ENCODE data around the gene IL1RAPL1.

IL1RAPL1 gene

GRCh38 chrX:28675173-28675572, 87.9 kb downstream of the IL1RAPL1 start:
- no peak overlapping the region for H3K4me3 ChIP-seq (ENCODE audit: low read depth, low read length)
- TF ChIP-seq CTCF (IDR thresholded peaks at IDR 0.05; ENCODE audit: low read depth, low read length) = no peak
- no peak for DNase-seq (ENCODE audit: low read depth, low spot score)
- in situ Hi-C loops (cut with HindIII; ENCODE audit: low sequenced_read_pairs) = no loop called here

GRCh38 chrX:28693101-28693500, 105.9 kb downstream of the IL1RAPL1 start:
- no peak for DNase-seq (ENCODE audit: low read depth, low spot score)
- TF ChIP-seq CTCF (IDR thresholded peaks at IDR 0.05; ENCODE audit: low read depth, low read length) = no peak
- H3K4me3 ChIP-seq (ENCODE audit: low read depth, low read length) = no peak overlapping the region
- in situ Hi-C loops (cut with HindIII; ENCODE audit: low sequenced_read_pairs) = no loop called here

GRCh38 chrX:28697732-28698131, 110.5 kb downstream of the IL1RAPL1 start:
- no peak for DNase-seq (ENCODE audit: low read depth, low spot score)
- no peak for TF ChIP-seq CTCF (IDR thresholded peaks at IDR 0.05; ENCODE audit: low read depth, low read length)
- no peak overlapping the region for H3K4me3 ChIP-seq (ENCODE audit: low read depth, low read length)
- in situ Hi-C loops (cut with HindIII; ENCODE audit: low sequenced_read_pairs) = no loop called here

GRCh38 chrX:28701222-28701621, 114.0 kb downstream of the IL1RAPL1 start:
- in situ Hi-C loops (cut with HindIII; ENCODE audit: low sequenced_read_pairs) = no loop called here
- TF ChIP-seq CTCF (IDR thresholded peaks at IDR 0.05; ENCODE audit: low read depth, low read length) = peak; percentile 18
- no peak overlapping the region for H3K4me3 ChIP-seq (ENCODE audit: low read depth, low read length)
- DNase-seq (ENCODE audit: low read depth, low spot score) = no peak

- DNase-seq (ENCODE audit: low read depth, low spot score) = no peak
- in situ Hi-C loops (cut with HindIII; ENCODE audit: low sequenced_read_pairs) = no loop called here
- TF ChIP-seq CTCF (IDR thresholded peaks at IDR 0.05; ENCODE audit: low read depth, low read length) = no peak
- H3K4me3 ChIP-seq (ENCODE audit: low read depth, low read length) = no peak overlapping the region
These were observed 119.7 kb downstream of the IL1RAPL1 start for GRCh38 chrX:28706964-28707363.

GRCh38 chrX:28709421-28709820, 122.2 kb downstream of the IL1RAPL1 start:
- in situ Hi-C loops (cut with HindIII; ENCODE audit: low sequenced_read_pairs) = no loop called here
- DNase-seq (ENCODE audit: low read depth, low spot score) = no peak
- no peak for TF ChIP-seq CTCF (IDR thresholded peaks at IDR 0.05; ENCODE audit: low read depth, low read length)
- no peak overlapping the region for H3K4me3 ChIP-seq (ENCODE audit: low read depth, low read length)

GRCh38 chrX:28717864-28718263, 130.6 kb downstream of the IL1RAPL1 start:
- no peak for DNase-seq (ENCODE audit: low read depth, low spot score)
- H3K4me3 ChIP-seq (ENCODE audit: low read depth, low read length) = no peak overlapping the region
- no peak for TF ChIP-seq CTCF (IDR thresholded peaks at IDR 0.05; ENCODE audit: low read depth, low read length)
- in situ Hi-C loops (cut with HindIII; ENCODE audit: low sequenced_read_pairs) = no loop called here
